Nephron (organoid): ENCODE results near the gene NIPAL4.

Experiments
- H3K27ac Mint-ChIP-seq, 3 experiments: 2 replicates each; pipeline ENCODE4 v1.8.0; 2020; ENCODE audit warnings: mixed read lengths in 3 of 3, mild to moderate bottlenecking in 2 of 3, moderate library complexity in 1 of 3
- H3K27me3 Mint-ChIP-seq: 2 replicates; pipeline ENCODE4 v1.8.0; 2021; ENCODE audit warnings: low read depth, mild to moderate bottlenecking, moderate library complexity, mixed read lengths
- H3K36me3 Mint-ChIP-seq: 2 replicates; pipeline ENCODE4 v1.8.0; 2020; ENCODE audit warnings: low read depth, mixed read lengths
- H3K4me1 Mint-ChIP-seq: 2 replicates; pipeline ENCODE4 v1.8.0; 2020; ENCODE audit warnings: mixed read lengths
- H3K4me3 Mint-ChIP-seq, 3 experiments: 2 replicates each; pipeline ENCODE4 v1.8.0; 2020; ENCODE audit warnings: mild to moderate bottlenecking in 3 of 3, mixed read lengths in 3 of 3, moderate library complexity in 2 of 3
- H3K9me3 Mint-ChIP-seq: 2 replicates; pipeline ENCODE4 v1.8.0; 2020; ENCODE audit warnings: mixed read lengths
- TF ChIP-seq, protein P1 (sequence below), 3 experiments: fragments of 200-600 bp; sonication (generic); IDR thresholded peaks; one replicate each; pipeline ENCODE4 v1.5.0; 2021; ENCODE audit warnings: antibody characterized with exemption in 3 of 3; ENCODE audit not compliant: unreplicated experiment in 3 of 3

Gene NIPAL4

DNA sequence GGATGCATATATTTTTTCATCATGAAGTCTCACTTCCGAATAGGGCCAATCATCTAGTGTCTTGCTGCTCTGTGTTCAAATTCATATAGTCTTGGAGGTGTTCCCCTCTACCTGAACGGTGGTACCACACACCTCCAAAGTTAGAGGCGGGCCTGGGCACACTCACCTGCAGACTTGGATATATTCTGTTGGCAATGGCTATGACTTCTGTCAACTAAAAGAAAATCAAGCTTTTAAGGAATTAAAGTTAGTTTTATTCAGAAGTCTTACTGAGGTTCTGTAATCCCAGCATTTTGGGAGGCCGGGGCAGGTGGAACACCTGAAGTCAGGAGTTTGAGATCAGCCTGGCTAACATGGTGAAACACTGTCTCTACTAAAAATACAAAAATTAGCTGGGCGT, 2.6 kb upstream of the NIPAL4 start:
- peaks cover 15% of the 10 kb centered on the region for H3K4me1 Mint-ChIP-seq
- H3K36me3 Mint-ChIP-seq = no peaks in the 10 kb centered on the region
- H3K9me3 Mint-ChIP-seq = no peaks in the 10 kb centered on the region
- H3K4me3 Mint-ChIP-seq = no peak overlapping the region
- H3K27ac Mint-ChIP-seq = no peak overlapping the region
- TF ChIP-seq, protein P1, sequence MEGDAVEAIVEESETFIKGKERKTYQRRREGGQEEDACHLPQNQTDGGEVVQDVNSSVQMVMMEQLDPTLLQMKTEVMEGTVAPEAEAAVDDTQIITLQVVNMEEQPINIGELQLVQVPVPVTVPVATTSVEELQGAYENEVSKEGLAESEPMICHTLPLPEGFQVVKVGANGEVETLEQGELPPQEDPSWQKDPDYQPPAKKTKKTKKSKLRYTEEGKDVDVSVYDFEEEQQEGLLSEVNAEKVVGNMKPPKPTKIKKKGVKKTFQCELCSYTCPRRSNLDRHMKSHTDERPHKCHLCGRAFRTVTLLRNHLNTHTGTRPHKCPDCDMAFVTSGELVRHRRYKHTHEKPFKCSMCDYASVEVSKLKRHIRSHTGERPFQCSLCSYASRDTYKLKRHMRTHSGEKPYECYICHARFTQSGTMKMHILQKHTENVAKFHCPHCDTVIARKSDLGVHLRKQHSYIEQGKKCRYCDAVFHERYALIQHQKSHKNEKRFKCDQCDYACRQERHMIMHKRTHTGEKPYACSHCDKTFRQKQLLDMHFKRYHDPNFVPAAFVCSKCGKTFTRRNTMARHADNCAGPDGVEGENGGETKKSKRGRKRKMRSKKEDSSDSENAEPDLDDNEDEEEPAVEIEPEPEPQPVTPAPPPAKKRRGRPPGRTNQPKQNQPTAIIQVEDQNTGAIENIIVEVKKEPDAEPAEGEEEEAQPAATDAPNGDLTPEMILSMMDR (IDR thresholded peaks at IDR 0.05; ENCODE audit: unreplicated experiment in 3 of 3) = no peak
- peaks cover 38% of the 10 kb centered on the region for H3K27me3 Mint-ChIP-seq

- Mint-ChIP-seq H3K36me3 (no peaks in the 10 kb centered on the region), H3K4me1 (peaks cover 16% of the 10 kb centered on the region), H3K4me3 (peak overlapping the region in 2 of 3 experiments; percentile 9 to 17), H3K9me3 (no peaks in the 10 kb centered on the region), H3K27ac (no peak overlapping the region), H3K27me3 (peaks cover 42% of the 10 kb centered on the region)
- TF ChIP-seq, protein P1 (IDR thresholded peaks at IDR 0.05; ENCODE audit: unreplicated experiment in 3 of 3) = no peak
Observed at GRCh38 chr5:157458835-157459234, 1.2 kb upstream of the NIPAL4 start.

DNA sequence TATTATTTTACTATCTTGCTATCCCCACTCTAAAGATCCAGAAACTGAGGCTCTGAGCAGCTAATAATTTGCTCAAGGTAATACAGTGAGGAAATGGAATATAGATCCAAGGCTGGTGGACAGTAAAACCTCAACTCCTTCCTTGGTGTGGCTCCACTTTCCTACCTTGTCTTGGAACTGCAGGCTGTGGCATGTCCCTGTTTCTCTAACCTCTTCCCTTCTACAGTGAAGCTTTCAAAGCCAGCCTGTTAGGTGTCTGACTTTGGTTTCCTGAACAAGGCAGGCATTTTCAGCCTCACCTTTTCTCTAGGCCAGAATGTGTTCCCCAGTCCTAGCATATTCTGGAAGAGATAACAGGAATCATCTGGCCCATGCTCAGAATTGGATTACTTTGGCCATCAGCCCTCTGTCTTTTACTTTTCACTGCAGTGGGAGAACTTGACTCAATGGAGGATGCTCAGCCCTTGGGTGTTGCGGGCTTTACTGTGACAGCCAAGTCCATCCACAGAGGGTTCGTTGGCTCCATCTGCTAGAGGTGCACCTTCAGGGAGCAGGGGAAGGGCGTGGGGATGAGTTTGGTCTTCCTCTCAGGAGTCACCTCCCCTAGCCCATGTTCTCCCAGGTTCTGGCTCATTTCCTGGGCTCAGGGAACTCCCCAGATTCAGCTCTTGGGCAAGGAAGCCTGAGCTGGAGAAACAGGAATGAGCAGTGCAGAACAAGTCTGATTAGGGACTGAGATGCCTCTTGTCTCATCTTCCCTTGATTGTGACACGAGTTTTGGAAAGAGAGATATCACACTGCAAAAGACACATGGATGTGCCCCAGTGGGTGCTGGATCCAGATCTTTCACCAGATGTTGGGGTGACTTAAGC, 1.1 kb downstream of the NIPAL4 start:
- Mint-ChIP-seq H3K27me3 (peaks cover 47% of the 10 kb centered on the region), H3K36me3 (no peaks in the 10 kb centered on the region), H3K4me1 (peaks cover 25% of the 10 kb centered on the region), H3K27ac (no peak overlapping the region), H3K9me3 (no peaks in the 10 kb centered on the region), H3K4me3 (peak overlapping the region; percentile 68 to 76 (median 73))
- TF ChIP-seq, protein P1 (IDR thresholded peaks at IDR 0.05; ENCODE audit: unreplicated experiment in 3 of 3) = no peak

GRCh38 chr5:157463081-157463480, 3.1 kb downstream of the NIPAL4 start:
- Mint-ChIP-seq H3K27me3 (peaks cover 48% of the 10 kb centered on the region), H3K36me3 (no peaks in the 10 kb centered on the region), H3K4me3 (no peak overlapping the region), H3K4me1 (peaks cover 25% of the 10 kb centered on the region), H3K9me3 (no peaks in the 10 kb centered on the region), H3K27ac (no peak overlapping the region)
- TF ChIP-seq, protein P1 (IDR thresholded peaks at IDR 0.05; ENCODE audit: unreplicated experiment in 3 of 3) = no peak

- H3K9me3 Mint-ChIP-seq = no peaks in the 10 kb centered on the region
- H3K4me3 Mint-ChIP-seq = no peak overlapping the region
- H3K27me3 Mint-ChIP-seq = peaks cover 40% of the 10 kb centered on the region
- H3K36me3 Mint-ChIP-seq = no peaks in the 10 kb centered on the region
- H3K27ac Mint-ChIP-seq = no peak overlapping the region
- H3K4me1 Mint-ChIP-seq = peaks cover 24% of the 10 kb centered on the region
- TF ChIP-seq, protein P1 (IDR thresholded peaks at IDR 0.05; ENCODE audit: unreplicated experiment in 3 of 3) = no peak
Observed at GRCh38 chr5:157463621-157464518, 3.9 kb downstream of the NIPAL4 start.
